ENCODE measurements around the gene FNBP1L. TPM values are rescaled to one million over a fixed set of nuclear protein-coding genes. Genes with fewer than 3 reads are reported as not detected.
A peak's percentile ranks its signal among the peaks of the same experiment; 100 is the strongest.

Gene FNBP1L
- total RNA-seq, 1 donor from 2014 or later, result 21.0 TPM

GRCh38 chr1:93593854-93594602 is 146.1 kb downstream of the FNBP1L start:
- no peak for ATAC-seq (ENCODE audit: poor library complexity)
- DNase-seq, result no peak
- intact Hi-C loops (cut with DNase I), result no loop called here

- ATAC-seq (ENCODE audit: poor library complexity), result no peak
Observed at GRCh38 chr1:93594603-93594880, 146.6 kb downstream of the FNBP1L start.

DNA sequence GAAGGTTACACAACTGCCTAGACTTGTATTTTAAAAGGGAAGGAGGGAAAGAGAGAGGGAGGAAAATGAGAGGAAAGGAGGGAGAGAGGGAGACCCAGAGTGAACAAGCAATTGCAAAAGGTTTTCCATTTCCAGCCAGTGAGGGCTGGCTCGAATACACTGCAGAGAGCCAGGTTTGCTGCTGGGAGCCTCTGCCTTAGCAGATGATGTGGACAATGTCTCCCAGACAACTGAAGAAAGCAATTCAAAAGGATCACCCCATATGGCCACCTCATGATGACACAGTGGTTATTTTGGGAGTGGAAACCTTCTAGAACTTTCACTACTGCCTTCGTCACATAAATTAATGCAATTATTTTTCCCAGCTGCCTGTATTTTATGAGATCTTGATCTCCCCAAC is 147.3 kb downstream of the FNBP1L start:
- DNase-seq (no peak), ATAC-seq (ENCODE audit: poor library complexity) (no peak)
- intact Hi-C loops (cut with DNase I), result no loop called here

More at GRCh38 chr1:93594603-93594880, 146.6 kb downstream of the FNBP1L start:
- intact Hi-C loops (cut with DNase I), result no loop called here
- DNase-seq, result no peak

DNA sequence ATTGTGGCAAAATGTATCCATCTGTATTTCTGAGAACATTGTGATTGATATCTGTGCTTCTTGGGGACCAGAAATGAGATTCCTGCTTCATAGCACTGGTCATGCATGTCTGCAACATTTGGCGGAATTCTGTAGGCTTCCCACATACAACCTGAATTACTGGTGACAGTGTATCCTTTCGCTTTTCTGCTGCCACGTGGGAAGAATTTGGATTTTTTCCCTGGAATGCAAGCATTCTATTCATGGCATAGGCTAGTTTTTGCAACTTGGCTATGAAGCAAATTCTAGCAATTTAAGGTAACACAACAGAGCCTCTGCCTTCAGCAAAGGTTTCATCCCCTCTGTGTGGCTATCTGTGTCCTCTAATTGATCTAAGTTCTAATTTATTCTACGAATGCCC is 147.8 kb downstream of the FNBP1L start:
- no peak for DNase-seq
- ATAC-seq (ENCODE audit: poor library complexity), result no peak
- intact Hi-C loops (cut with DNase I), result no loop called here

GRCh38 chr1:93596329-93597089 is 148.6 kb downstream of the FNBP1L start:
- DNase-seq (no peak), ATAC-seq (ENCODE audit: poor library complexity) (no peak)
- intact Hi-C loops (cut with DNase I), result no loop called here

DNA sequence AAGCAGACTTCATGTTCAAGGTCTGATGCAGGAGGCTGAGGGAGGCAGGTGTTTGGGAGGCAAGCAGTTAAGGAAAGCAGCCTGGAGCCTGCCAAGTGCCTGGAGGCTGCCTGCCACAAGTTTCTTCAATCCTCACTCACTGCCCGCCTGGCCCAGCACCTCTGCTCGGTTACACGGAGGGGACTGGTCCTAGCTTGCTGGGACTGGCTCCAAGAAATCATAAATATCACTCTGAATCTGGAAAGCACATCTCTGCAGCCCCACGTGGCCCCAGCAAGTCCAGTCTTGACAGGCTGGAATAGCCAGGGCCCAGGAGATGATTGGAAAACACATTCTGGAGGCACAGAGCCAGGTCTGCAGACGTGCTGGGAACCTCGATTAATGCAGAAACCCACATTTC is 149.8 kb downstream of the FNBP1L start:
- peak; percentile 63 for DNase-seq
- peak; percentile 76 for ATAC-seq (ENCODE audit: poor library complexity)
- intact Hi-C loops (cut with DNase I), result no loop called here

GRCh38 chr1:93598396-93598795 is 150.5 kb downstream of the FNBP1L start:
- intact Hi-C loops (cut with DNase I), result no loop called here
- DNase-seq (no peak), ATAC-seq (ENCODE audit: poor library complexity) (no peak)

- no peak for DNase-seq
- intact Hi-C loops (cut with DNase I), result no loop called here
- ATAC-seq (ENCODE audit: poor library complexity), result no peak
Observed at GRCh38 chr1:93598861-93599439, 151.0 kb downstream of the FNBP1L start.

- DNase-seq (no peak), ATAC-seq (ENCODE audit: poor library complexity) (no peak)
- intact Hi-C loops (cut with DNase I), result no loop called here
Observed at GRCh38 chr1:93599479-93599878, 151.6 kb downstream of the FNBP1L start.

DNA sequence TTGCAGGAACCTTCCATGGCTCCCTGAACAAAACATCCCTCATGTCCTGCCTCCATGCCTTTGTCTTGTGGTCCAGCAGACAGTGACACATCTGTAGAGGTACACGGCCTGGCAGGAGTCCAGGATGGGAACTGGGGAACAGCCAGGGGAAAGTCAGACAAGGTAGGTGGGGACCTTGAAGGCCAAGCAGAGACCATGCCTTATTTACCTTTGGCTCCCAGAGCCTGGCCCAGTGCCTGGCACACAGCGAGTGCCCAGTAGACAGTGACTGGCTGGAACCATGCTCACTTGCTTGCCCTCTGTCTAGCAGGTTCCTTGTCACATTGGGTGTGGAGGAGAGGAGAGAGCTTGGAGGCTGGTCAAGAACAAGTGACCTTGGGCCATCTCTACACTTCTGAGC is 152.7 kb downstream of the FNBP1L start:
- peak; percentile 14 for ATAC-seq (ENCODE audit: poor library complexity)
- intact Hi-C loops (cut with DNase I), result no loop called here
- DNase-seq, result no peak

DNA sequence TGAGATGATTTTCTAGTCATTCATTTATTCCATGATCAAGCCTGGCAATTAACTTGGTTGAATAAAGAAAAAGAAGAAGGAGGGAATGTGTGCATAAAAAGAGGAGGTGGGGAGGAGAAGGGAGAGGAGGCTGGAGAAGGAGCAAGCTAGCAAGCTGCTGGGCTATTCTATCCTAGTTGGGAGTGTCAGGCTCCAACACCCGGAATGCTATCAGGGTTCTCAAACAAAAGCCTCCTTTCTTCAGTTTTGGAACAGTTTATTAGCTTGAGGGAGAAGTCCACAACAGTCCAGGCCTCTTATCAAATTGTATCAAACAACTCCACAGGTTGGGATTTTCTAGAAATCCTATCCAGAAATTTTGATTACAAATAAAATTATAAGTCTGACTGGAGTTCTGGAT is 153.8 kb downstream of the FNBP1L start:
- ATAC-seq (ENCODE audit: poor library complexity), result no peak
- intact Hi-C loops (cut with DNase I), result no loop called here
- DNase-seq, result no peak

DNA sequence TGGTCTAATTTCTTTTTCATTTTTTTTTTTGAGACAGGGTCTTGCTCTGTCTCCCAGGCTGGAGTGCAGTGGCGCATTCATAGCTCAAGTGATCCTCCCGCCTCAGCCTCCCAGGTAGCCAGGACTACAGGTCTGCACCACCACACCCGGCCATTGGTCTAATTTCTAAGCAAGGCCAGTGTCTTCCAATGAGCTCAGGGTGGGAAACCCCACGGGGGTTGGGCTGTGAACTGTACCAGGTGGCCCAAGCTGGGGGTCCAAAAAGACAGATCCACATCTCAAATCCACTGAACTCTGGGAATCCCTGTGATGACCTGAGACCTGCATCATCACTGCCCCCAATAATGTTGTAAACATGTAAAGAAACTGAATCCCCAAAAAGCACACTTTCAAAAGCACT is 154.2 kb downstream of the FNBP1L start:
- intact Hi-C loops (cut with DNase I), result no loop called here
- ATAC-seq (ENCODE audit: poor library complexity), result no peak

DNA sequence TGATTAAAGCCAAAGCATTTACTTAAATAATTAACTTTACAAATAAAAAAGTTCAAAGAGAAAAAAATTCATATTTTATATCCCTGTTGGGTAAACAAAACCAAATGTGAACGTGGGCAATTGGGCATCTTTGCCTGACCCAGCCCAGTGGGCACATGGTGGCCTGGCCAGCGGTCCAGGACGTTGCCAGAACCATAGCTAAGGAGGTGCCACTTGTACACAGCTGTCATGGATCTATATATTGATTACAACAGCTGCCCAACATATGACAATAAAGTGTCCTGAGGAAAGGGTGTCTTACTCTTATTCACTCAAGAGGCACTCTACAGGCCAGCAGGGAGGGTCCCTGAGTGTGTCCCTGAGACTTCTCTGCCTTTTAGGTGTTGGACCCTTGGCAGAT is 155.2 kb downstream of the FNBP1L start:
- no peak for ATAC-seq (ENCODE audit: poor library complexity)
- intact Hi-C loops (cut with DNase I), result no loop called here
- no peak for DNase-seq

More for the DNA sequence above, 154.2 kb downstream of the FNBP1L start:
- DNase-seq, result no peak

DNA sequence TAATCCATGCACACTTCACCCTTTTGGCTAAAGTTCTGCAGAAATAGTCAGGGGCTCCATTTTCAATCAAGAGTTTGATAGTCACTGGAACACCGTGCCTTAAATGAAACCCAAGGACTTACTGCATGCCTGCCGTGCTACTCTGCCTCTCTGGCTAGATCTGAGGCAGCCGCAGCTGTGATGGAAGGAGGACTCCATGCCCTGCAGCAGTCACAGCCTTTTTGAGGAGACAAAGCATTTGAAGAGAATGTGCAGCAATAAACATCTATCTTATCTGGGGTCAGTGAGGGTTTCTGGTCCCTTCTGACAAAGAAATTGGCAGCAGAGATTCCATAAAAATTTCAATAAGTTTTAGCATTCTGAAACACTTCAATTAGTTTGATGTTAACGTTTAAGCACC is 155.7 kb downstream of the FNBP1L start:
- intact Hi-C loops (cut with DNase I), result no loop called here
- ATAC-seq (ENCODE audit: poor library complexity) (no peak), DNase-seq (no peak)

Other genes with a start within 250 kb of the FNBP1L start
- gene DR1, start 102.2 kb upstream of the FNBP1L start, total RNA-seq, result 33.2 TPM
- 18.5 TPM for gene BCAR3, start 233.7 kb downstream of the FNBP1L start, total RNA-seq

All from Right ventricle myocardium superior (tissue), 1 donor.